DMS53 treated with DMSO at 0.1 percent for 48 hours (cell line): Measurements from ENCODE around the gene DOHH.
"Not testable (repeated sequence)": the region's sequence is repeated elsewhere in the genome, so short reads cannot be mapped to it uniquely, and the experiment has no call there.

Source experiments
- DNase-seq: peaks from one replicate; lab custom pipeline; 2025; ENCODE audit not compliant: unreplicated experiment; lab: John Stamatoyannopoulos, UW

Gene DOHH

DNA sequence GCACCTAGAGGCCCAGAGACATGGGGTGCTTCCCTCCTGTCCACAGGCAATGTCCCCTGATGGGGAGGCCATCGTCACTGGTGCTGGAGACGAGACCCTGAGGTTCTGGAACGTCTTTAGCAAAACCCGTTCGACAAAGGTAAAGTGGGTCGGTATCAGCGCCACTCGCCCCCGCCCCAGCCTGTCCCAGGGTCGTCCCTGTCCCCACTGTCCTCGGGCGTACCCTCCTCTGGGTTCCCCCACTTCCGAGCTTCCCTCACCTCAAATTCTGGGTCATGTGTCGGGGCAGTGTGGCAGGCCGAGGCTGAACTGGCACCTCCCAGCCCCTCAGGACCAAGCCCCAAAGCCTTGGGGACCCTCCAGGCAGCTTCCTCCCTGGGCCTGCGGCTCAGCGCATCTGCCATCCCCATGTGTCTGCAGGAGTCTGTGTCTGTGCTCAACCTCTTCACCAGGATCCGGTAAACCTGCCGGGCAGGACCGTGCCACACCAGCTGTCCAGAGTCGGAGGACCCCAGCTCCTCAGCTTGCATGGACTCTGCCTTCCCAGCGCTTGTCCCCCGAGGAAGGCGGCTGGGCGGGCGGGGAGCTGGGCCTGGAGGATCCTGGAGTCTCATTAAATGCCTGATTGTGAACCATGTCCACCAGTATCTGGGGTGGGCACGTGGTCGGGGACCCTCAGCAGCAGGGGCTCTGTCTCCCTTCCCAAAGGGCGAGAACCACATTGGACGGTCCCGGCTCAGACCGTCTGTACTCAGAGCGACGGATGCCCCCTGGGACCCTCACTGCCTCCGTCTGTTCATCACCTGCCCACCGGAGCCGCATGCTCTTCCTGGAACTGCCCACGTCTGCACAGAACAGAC, 34.1 kb upstream of the DOHH start:
- no peak for DNase-seq

DNA sequence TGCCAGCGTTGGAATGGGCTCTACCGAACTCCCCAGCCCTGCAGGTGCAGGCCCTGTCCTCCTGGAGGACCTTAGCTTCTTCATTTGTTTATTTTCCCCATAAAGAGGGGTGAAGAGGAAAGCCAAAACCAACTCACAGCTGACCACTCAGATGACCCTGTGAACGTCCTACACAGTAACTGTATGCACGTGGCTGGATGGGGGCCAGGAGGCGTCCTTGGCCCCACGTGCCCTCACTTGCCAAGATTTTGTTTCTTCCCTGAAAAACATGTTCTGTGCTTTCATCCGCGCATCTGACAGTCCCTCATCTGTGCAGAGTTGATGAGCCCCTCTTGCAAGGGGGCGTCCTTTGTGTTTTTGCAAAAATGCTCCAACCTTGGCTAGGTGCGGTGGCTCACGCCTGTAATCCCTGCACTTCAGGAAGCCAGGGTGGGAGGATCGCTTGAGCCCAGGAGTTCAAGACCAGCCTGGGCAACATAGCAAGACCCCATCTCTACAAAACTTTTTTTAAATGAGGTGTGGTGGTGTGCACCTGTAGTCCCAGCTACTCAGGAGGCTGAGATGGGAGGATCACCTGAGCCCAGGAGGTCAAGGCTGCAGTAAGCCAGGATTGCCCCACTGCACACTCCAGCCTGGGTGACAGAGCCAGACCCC, 33.2 kb upstream of the DOHH start:
- DNase-seq: no peak

DNA sequence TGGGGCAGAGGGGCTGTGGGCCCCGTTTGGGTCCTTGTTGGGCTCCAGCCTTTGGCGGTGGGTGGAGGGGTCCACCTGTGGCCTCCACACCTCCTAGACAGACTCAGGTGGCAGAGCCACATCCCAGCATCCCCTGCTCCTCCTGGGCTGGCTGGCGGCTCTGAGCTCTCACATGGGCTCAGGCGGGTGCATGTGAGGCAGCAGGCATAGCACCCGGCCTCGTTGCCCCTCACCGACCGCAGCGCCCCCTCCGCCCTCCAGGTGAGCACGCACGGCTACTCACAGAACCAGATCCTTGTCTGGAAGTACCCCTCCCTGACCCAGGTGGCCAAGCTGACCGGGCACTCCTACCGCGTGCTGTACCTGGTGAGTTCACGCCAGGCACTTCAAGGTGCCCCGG, 32.6 kb upstream of the DOHH start:
- no peak for DNase-seq

DNA sequence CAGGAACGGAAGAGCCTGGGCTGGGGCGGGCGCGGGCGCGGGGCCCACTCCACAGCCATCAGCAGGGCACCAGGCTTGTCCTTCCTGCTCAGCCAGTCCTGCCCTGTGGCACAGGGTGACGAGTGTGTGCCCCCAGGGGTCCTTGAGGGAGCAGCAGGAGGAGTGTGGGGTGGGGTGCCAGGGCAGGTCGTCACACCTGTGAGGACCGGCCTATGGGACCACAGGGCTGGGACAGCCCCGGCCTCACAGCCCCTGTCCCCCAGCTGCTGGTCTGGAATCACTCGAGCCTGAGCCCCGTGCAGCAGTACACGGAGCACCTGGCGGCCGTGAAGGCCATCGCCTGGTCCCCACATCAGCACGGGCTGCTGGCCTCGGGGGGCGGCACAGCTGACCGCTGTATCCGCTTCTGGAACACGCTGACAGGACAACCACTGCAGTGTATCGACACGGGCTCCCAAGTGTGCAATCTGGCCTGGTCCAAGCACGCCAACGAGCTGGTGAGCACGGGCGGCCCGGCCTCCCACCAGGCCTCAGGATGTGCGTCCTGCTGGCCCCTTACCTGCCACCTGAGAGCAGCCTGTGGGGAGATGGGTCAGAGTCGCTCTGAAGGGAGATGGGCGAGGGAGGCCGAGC, 31.8 kb upstream of the DOHH start:
- no peak for DNase-seq

DNA sequence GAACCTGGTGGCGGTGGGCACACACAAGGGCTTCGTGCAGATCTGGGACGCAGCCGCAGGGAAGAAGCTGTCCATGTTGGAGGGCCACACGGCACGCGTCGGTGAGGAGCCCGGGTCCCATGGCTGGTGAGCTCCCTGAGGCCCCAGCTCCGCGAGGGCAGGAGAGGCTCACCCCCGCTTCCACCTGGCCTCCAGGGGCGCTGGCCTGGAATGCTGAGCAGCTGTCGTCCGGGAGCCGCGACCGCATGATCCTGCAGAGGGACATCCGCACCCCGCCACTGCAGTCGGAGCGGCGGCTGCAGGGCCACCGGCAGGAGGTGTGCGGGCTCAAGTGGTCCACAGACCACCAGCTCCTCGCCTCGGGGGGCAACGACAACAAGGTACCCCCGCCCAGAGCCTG, 31.2 kb upstream of the DOHH start:
- no peak for DNase-seq

DNA sequence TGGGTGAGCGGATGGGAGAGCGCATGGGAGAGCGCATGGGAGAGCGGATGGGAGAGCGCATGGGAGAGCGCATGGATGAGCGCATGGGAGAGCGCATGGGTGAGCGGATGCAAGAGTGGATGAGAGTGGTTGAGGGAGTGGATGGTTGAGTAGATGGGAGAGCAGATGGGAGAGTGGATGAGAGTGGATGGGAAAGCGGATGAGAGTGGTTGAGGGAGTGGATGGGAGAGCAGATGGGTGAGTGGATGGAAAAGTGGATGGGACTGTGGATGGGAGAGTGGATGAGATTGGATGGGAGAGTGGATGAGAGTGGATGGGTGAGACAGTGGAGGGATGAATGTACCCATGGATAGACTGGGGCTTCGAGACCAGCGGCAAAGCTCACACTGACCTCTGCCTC, 29.9 kb upstream of the DOHH start:
- DNase-seq: no peak

DNA sequence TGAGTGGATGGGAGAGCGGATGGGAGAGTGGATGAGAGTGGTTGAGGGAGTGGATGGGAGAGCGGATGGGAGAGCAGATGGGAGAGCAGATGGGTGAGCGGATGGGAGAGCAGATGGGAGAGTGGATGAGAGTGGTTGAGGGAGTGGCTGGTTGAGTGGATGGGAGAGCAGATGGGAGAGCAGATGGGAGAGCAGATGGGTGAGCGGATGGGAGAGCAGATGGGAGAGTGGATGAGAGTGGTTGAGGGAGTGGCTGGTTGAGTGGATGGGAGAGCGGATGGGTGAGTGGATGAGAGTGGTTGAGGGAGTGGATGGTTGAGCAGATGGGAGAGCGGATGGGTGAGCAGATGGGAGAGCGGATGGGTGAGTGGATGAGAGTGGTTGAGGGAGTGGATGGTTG, 28.8 kb upstream of the DOHH start:
- not testable (repeated sequence) for DNase-seq

- no peak for DNase-seq
Measured at GRCh38 chr19:3528539-3529211, 28.2 kb upstream of the DOHH start.

DNA sequence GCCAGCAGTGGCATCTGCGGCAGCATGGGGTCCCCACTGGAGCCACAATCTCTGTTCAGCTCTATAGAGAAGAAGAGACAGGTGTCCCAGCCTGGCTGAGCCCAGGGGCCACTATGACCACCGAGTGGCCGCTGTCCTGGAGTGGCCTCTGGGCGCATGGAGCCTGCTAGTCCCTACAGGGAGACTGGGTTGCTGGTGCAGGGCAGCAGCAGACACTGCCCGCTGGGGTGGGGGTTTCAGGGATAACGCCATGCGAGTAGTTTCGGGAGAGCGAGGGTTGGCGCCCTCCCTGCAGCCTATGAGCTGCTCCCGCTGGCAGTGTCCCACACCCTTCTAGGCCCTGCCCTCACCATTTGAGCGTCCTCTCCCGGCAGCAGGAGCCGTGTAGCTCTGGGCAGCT, 27.6 kb upstream of the DOHH start:
- no peak for DNase-seq

DNA sequence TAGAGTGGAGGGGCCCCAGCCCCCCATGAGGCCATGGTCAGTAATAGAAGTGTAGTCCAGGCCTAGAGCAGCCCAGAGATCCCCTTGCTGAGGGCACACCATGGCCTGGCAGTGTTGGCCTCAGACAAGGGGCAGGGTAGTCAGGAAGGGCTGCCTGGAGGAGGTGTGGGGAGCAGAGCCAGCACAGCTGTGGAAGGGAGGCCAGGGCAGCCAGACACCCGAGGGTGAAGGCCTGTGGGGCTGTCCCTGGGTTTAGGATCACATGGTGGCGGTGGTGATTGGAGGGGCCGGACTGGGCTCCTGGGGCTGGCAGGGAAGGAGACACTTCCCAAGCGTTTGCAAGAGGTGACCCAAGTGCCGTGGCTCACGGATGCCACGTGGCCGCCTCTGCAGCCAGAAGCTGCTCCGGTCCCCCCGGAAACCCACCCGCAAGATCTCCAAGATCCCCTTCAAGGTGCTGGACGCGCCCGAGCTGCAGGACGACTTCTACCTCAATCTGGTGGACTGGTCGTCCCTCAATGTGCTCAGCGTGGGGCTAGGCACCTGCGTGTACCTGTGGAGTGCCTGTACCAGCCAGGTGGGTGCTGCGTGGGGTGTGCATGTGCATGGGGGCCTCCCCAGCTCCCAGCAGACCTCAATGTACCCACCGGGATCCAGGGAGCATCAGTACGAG, 26.9 kb upstream of the DOHH start:
- DNase-seq: no peak

DNA sequence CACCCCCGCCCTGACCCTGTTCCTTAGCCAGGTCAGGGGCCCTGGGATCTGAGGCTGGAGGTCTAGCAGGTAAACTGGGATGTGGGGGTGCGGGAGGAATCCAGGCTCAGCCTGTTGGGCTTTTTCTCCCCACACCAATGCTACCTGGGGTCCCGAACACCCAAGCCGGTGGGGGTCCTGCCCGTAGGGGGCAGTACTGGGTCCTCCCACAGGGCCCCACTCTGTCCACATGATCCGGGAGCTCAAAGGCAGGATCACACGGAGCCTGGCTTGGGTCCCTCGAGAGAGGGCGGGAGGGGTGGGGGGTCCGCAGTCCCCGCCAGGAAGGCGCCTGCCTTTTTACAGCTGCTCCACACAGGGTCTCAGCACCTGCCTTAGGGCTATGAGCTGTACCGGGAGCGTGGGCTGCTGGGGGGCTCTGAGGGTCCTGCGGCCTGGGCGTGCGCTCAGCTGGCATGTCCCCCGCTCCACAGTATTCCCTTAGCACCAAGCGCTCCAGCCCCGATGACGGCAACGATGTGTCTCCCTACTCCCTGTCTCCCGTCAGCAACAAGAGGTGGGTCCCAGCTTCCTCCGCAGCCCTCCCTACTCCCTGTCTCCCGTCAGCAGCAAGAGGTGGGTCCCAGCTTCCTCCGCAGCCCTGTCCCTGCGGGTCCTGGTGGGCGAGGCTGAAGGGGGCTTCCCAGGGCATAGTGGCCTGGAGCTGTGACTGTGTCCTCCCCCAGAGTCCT, 26.2 kb upstream of the DOHH start:
- DNase-seq: no peak

- DNase-seq: no peak
Measured at GRCh38 chr19:3524904-3525451, 24.5 kb upstream of the DOHH start.

DNA sequence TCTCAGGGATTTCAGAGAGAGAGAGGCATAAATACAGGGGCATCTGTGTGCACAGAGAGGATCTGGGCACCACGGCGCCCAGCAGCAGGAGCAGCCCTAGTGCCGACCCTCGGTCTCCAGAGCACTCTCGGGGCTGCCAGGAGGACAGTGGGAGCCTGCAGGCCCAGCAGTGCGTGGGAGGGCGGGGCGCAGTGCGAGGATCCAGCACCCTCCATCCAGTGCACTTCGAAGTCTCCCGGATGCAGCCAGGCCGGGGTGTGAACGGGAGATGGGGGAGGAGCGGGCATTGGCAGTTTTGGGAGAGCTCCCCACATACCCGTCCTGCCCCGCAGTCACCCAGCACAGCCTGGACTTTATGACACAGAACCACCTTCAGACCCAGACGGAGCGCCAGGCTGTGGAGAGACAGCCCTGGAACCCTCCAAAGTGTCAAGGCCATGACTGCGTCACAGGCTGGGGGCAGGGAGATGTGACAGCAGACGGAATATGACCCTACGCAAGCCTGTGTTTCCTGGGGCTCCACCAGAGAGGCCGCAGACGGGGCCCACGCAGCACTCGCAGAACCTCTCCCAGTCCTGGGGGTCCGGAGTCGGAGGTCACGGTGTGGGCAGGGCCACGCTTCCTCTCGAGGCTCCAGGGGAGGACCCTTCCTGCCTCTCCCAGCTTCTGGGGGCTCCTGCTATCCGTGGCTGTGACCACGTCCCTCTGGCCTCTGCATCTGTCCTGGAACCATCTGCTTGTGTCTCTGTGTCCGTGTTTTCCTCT, 23.8 kb upstream of the DOHH start:
- no peak for DNase-seq

DNA sequence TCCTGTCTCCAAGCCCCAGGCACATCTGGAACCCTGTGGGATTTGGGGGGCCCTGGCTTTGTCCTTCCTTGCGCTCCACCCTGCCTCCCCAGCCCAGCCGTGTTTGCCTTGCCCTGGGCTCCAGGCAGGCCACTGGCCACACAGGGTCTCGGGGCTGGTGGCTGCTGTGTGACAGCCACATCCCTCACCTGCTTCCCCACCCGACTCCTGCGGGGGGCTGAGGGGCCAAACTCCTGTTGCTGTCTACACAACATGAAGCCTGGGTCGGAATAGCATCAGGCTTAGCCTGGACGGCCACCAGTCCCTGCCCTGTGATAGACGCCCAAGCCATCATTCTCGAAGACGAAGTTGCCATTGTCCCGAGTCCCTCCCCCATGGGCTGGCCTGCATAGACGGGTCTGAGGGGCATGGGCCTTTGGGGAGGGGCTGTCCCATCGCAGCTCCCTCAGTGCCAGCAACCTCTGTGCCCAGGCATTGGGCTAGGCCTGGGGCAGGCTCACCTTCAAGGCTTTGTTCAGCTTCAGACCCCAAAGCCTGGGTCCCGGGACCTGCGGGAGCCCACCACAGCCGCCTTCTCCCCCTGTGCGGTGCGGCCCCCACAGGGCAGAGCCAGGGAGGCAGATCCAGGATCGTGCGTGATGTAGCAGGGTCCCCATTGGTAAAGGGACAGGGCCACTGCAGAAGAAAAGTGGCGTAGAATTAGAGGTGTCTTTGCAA, 23.0 kb upstream of the DOHH start:
- no peak for DNase-seq

DNA sequence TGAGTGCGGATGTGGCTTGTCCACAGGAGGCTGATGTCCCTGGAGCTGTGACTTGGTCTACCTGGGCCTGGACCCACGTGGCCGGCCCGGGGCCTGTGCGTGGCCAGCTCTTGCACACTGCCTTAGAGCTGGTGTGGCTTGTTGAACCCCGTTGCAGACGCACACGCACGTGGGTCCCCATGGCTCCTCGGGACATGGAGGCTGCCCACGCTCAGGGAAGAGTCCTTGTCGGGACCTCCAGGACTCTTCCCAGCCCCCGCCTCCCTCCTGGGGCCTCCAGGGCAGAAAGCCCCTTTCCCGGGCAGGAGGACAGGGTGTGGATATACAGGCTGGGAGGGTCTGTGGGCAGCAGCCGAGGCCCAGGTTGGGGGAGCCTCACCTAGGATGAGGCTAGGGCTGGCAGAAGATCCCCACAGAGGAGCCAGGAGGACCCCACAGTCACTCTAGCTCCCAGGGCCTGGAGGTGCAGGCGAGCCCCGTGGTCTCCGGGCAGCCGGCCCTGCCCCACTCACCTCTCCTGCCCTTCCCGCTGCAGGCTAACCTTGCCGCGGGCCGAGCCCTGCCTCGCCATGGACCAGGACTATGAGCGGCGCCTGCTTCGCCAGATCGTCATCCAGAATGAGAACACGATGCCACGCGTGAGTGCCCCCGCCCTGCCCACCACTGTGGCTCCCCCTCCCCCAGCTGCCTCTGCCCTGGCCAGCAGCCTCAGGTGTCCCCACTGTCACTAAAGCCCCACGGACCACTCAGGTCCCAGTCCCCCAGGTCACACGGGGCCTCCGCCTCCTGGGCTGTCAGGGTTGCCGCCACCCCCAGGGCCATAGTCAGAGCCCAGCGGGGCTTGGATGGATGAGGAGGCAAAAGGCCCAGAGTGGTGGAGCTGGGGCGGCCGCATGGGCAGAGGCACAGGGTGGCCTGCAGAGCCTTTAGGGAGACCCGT, 22.2 kb upstream of the DOHH start:
- DNase-seq: no peak

- no peak for DNase-seq
Measured at GRCh38 chr19:3521104-3521445, 20.6 kb upstream of the DOHH start.

DNA sequence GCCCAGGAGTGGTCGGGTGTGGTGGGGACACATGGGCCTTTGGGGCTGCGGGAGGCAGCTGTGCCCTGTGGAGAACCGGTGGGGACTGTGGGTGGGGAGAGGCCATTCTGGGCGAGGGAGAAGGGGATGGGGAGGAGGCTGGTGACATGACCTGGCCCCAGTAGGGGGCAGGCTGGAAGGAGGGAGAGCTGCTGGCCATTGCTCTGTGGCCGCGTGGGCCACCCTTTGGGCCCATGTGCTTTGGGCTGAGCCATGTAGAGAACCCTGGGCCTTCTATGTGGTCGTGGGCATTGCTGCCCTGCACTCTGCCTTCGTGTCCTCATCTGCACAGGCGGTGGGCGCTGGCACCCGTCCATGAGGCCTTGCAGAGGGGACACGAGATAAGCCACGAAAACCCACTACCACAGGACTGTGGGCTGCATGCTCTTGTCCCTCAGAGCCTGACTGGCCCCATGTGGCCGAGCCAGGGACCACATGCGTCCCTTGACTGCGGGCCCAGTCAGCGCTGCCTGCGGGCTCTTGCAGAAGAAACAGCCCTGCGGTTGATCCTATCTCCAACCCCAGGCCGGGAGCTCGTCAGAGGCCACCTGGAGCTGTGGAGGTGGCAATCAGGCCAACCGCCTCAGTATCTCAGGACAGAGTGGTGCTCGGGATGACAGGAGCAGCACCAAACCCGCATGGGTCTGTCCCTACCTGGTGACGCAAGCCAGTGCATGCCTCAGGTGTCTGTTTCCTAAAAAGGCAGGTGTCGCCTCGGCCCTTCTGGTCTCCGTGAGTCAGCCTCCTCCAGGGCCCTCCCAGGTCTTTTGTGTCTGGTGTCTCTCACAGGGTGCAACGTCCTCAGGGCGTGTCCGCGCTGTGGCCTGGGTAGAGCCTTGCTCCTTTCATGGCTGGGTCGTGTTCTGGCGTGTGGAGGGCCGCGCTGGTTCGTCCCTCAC, 20.0 kb upstream of the DOHH start:
- no peak for DNase-seq
